H1 (cell line): ENCODE results near the gene OLA1. TPM values are rescaled to one million over a fixed set of nuclear protein-coding genes. Genes with fewer than 3 reads are reported as not detected.

Experiments
- EGR1 ChIP-seq: IDR thresholded peaks from 2 replicates; pipeline ENCODE4 v1.6.1; 2011; ENCODE audit warnings: low read depth, low read length, borderline replicate concordance
- HDAC2 ChIP-seq, 2 experiments: fragments of 300-600 bp in 1 of 2; sonication (generic) in 1 of 2; IDR thresholded peaks; 2 replicates each; pipeline ENCODE4 v1.6.1; 2011 to 2012; ENCODE audit warnings: low read depth in 2 of 2, low read length in 2 of 2, mild to moderate bottlenecking in 2 of 2, moderate library complexity in 2 of 2, borderline replicate concordance in 1 of 2, inconsistent platforms in 1 of 2
- NANOG ChIP-seq: IDR thresholded peaks from 2 replicates; pipeline ENCODE4 v1.6.1; 2011; ENCODE audit warnings: low read length, low read depth, mild to moderate bottlenecking, inconsistent platforms; ENCODE audit not compliant: insufficient read depth, poor library complexity, severe bottlenecking
- SIRT6 ChIP-seq: IDR thresholded peaks from one replicate; pipeline ENCODE4 v1.7.1; 2012; ENCODE audit warnings: low read length, inconsistent platforms
- SRF ChIP-seq: IDR thresholded peaks from 2 replicates; pipeline ENCODE4 v1.6.1; 2011; ENCODE audit warnings: mild to moderate bottlenecking, low read depth, low read length, moderate library complexity
- polyA plus RNA-seq, 7 experiments: library from polyadenylated mRNA; depleted of rRNA in 3 of 7; stranded (reverse) in 5 of 7; unstranded in 2 of 7; fragments of >200 nt in 5 of 7; fragments of 200-250 nt in 2 of 7; gene quantifications; 1 replicate in 5 of 7; 2 replicates in 1 of 7; 4 replicates in 1 of 7; pipeline versions ENCODE4 v1.2.1 to v1.2.3, GENCODE V29; 2011 to 2013; ENCODE audit warnings: missing spikeins in 2 of 7, mixed read lengths in 2 of 7
- total RNA-seq: library from RNA; stranded (reverse); fragmentation: NEBNext Ultra II Directional; extraction: Animal tissue kit (Norgen Biotek cat#: 25700); gene quantifications from 2 replicates; pipeline ENCODE4 v1.2.1, GENCODE V29; 2021
- TF ChIP-seq, protein P1 (sequence below): IDR thresholded peaks from 2 replicates; pipeline ENCODE4 v1.6.1; 2012; ENCODE audit warnings: inconsistent platforms

OLA1 gene
- total and polyA plus RNA-seq, 2 of the 8 experiments (the other 6 are each of a cell fraction or from before 2014, with no cell fraction given) = 39.3 to 158 TPM

DNA sequence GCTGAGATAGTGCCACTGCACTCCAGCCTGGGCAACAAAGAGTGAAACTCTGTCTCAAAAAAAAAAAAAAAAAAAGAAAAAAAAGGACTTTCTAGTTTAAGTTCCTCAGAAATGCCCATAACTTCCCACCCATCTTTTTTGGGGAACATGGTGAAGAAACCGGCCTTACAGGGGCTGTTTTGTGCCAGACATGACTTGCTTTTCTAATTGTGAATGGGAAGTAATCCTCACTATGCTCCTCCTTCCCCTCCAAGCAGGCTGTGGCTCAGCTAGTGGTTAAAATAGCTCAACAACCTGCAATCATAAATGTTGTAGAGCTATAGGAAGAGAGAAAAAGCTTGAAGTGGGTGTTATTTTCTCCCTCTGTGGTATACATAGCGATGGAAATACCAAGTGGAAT lies 34.1 kb upstream of the OLA1 start (continued):
- TF ChIP-seq, protein P1, sequence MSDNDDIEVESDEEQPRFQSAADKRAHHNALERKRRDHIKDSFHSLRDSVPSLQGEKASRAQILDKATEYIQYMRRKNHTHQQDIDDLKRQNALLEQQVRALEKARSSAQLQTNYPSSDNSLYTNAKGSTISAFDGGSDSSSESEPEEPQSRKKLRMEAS = no peak
- TF ChIP-seq SRF (no peak), EGR1 (no peak), SIRT6 (no peak), NANOG (no peak), HDAC2 (IDR thresholded peaks at IDR 0.05; ENCODE audit: borderline replicate concordance in 1 of 2, low read depth in 2 of 2, low read length in 2 of 2) (no peak)
